Tibial artery (tissue), 4 donors: ENCODE measurements around the gene RGS7.
"Not testable (repeated sequence)": the region's sequence is repeated elsewhere in the genome, so short reads cannot be mapped to it uniquely, and the experiment has no call there.

Experiments used
- DNase-seq, 2 donors: peaks; one replicate each; pipeline ENCODE4 v3.0.0-alpha.2; 2019
- H3K27ac ChIP-seq, 2 donors: fragments of 200-600 bp; sonication (generic) in 1 of 2; 1 replicate in 1 of 2; 2 replicates in 1 of 2; pipeline ENCODE4 v1.5.1; 2018 to 2019; ENCODE audit warnings: mild to moderate bottlenecking in 1 of 2
- H3K27me3 ChIP-seq, 2 donors: fragments of 200-600 bp; sonication (generic) in 1 of 2; one replicate each; pipeline versions ENCODE4 v1.5.1 to v1.6.0; 2016 to 2019
- H3K36me3 ChIP-seq, 3 donors: fragments of 200-600 bp; sonication (generic) in 2 of 3; one replicate each; pipeline ENCODE4 v1.5.1; 2016 to 2019; ENCODE audit warnings: mild to moderate bottlenecking in 2 of 3
- H3K4me1 ChIP-seq, 4 donors: fragments of 200-600 bp; sonication (generic) in 2 of 4; 1 replicate in 3 of 4; 2 replicates in 1 of 4; pipeline ENCODE4 v1.5.1; 2016 to 2019
- H3K4me3 ChIP-seq, 2 donors: fragments of 200-600 bp; sonication (generic) in 1 of 2; 1 replicate in 1 of 2; 2 replicates in 1 of 2; pipeline ENCODE4 v1.5.1; 2018 to 2019; ENCODE audit warnings: mild to moderate bottlenecking in 2 of 2
- H3K9me3 ChIP-seq, 3 donors: fragments of 200-600 bp; sonication (generic) in 1 of 3; one replicate each; pipeline ENCODE4 v1.5.1; 2016 to 2019
- CTCF ChIP-seq, 2 experiments: fragments of 200-600 bp in 1 of 2; fragments of 450-650 bp in 1 of 2; IDR thresholded peaks; one replicate each; pipeline ENCODE4 v1.5.1; 2017 to 2019; ENCODE audit warnings: antibody characterized with exemption in 2 of 2, mild to moderate bottlenecking in 1 of 2, moderate library complexity in 1 of 2
- intact Hi-C: fragments of 100-400 bp; cut with DNase I; formaldehyde crosslinking; loops from one replicate; pipeline ENCODE4 v1.15.0; 2023; ENCODE audit warnings: low total_unique reads

RGS7 gene

GRCh38 chr1:240763771-240764170 is 593.2 kb downstream of the RGS7 start:
- H3K36me3 ChIP-seq = no peaks in the 10 kb centered on the region
- H3K27ac ChIP-seq = no peak overlapping the region
- no peak for DNase-seq
- no peak for TF ChIP-seq CTCF (IDR thresholded peaks at IDR 0.05)
- no peaks in the 10 kb centered on the region for H3K9me3 ChIP-seq
- no peaks in the 10 kb centered on the region for H3K4me1 ChIP-seq
- intact Hi-C loops = no loop called here
- H3K27me3 ChIP-seq = no peaks in the 10 kb centered on the region
- no peak overlapping the region for H3K4me3 ChIP-seq

- H3K27me3 ChIP-seq, H3K9me3 ChIP-seq, H3K27ac ChIP-seq, H3K4me3 ChIP-seq, H3K36me3 ChIP-seq, H3K4me1 ChIP-seq, intact Hi-C loops, DNase-seq: not testable (repeated sequence)
Observed at GRCh38 chr1:240763095-240763494, 593.9 kb downstream of the RGS7 start.

GRCh38 chr1:240762471-240762987 is 594.5 kb downstream of the RGS7 start:
- H3K4me3 ChIP-seq, H3K36me3 ChIP-seq, DNase-seq, H3K27ac ChIP-seq, H3K4me1 ChIP-seq, intact Hi-C loops, H3K27me3 ChIP-seq, H3K9me3 ChIP-seq: not testable (repeated sequence)

GRCh38 chr1:240758777-240759176 is 598.2 kb downstream of the RGS7 start:
- intact Hi-C loops = loop anchor here (10.0 kb wide), 1 partner anchor 1224 kb away; no protein-coding TSS in a partner anchor
- DNase-seq, H3K4me3 ChIP-seq, H3K27me3 ChIP-seq, H3K9me3 ChIP-seq, H3K36me3 ChIP-seq, H3K4me1 ChIP-seq, H3K27ac ChIP-seq: not testable (repeated sequence)

- intact Hi-C loops = loop anchor here (10.0 kb wide), 1 partner anchor 1223 kb away; no protein-coding TSS in a partner anchor
- Histone ChIP-seq H3K27ac (no peak overlapping the region), H3K36me3 (no peaks in the 10 kb centered on the region), H3K27me3 (no peaks in the 10 kb centered on the region), H3K4me3 (no peak overlapping the region), H3K9me3 (no peaks in the 10 kb centered on the region), H3K4me1 (no peaks in the 10 kb centered on the region)
- DNase-seq = no peak
- no peak for TF ChIP-seq CTCF (IDR thresholded peaks at IDR 0.05)
Observed at GRCh38 chr1:240758296-240758695, 598.7 kb downstream of the RGS7 start.

- H3K27ac ChIP-seq = no peak overlapping the region
- TF ChIP-seq CTCF (IDR thresholded peaks at IDR 0.05) = no peak
- H3K4me1 ChIP-seq = no peaks in the 10 kb centered on the region
- no peaks in the 10 kb centered on the region for H3K9me3 ChIP-seq
- H3K4me3 ChIP-seq = no peak overlapping the region
- no peaks in the 10 kb centered on the region for H3K36me3 ChIP-seq
- H3K27me3 ChIP-seq = no peaks in the 10 kb centered on the region
- no peak for DNase-seq
- intact Hi-C loops = no loop called here
Observed at GRCh38 chr1:240747907-240748306, 609.1 kb downstream of the RGS7 start.

- Histone ChIP-seq H3K9me3 (no peaks in the 10 kb centered on the region), H3K27me3 (no peaks in the 10 kb centered on the region), H3K27ac (no peak overlapping the region), H3K4me3 (no peak overlapping the region), H3K4me1 (no peaks in the 10 kb centered on the region), H3K36me3 (no peaks in the 10 kb centered on the region)
- no peak for TF ChIP-seq CTCF (IDR thresholded peaks at IDR 0.05)
- intact Hi-C loops = no loop called here
- no peak for DNase-seq
Observed at GRCh38 chr1:240743705-240744104, 613.3 kb downstream of the RGS7 start.
